HepG2 (cell line): Measurements from ENCODE around the gene SLC50A1. TPM values are rescaled to one million over a fixed set of nuclear protein-coding genes. Genes with fewer than 3 reads are reported as not detected.

Source experiments
- ATM ChIP-seq: fragments of 450-650 bp; IDR thresholded peaks from 2 replicates; pipeline ENCODE4 v1.7.1; 2017; ENCODE audit warnings: mild to moderate bottlenecking, borderline replicate concordance
- DNMT1 ChIP-seq: sonication (generic); formaldehyde crosslinking; IDR thresholded peaks from 2 replicates; pipeline ENCODE4 v1.5.1; 2020; ENCODE audit warnings: mild to moderate bottlenecking, missing genetic modification reagents
- ETV6 ChIP-seq: sonication (generic); formaldehyde crosslinking; conservative IDR thresholded peaks from 2 replicates; pipeline ENCODE4 v1.4.0; 2020; ENCODE audit warnings: missing genetic modification reagents
- HIVEP1 ChIP-seq: sonication (generic); formaldehyde crosslinking; IDR thresholded peaks from 2 replicates; pipeline ENCODE4 v1.4.0; 2020; ENCODE audit warnings: mild to moderate bottlenecking, missing genetic modification reagents
- NFRKB ChIP-seq: fragments of 450-650 bp; IDR thresholded peaks from 2 replicates; pipeline ENCODE4 v1.6.1; 2017
- NONO ChIP-seq, 2 experiments: fragments of 450-650 bp in 1 of 2; sonication (generic) in 1 of 2; formaldehyde crosslinking in 1 of 2; IDR thresholded peaks in 1 of 2; conservative IDR thresholded peaks in 1 of 2; 2 replicates each; pipeline versions ENCODE4 v1.6.1 to v1.8.0; 2017 to 2022; ENCODE audit warnings: mild to moderate bottlenecking in 1 of 2, missing genetic modification reagents in 1 of 2, moderate library complexity in 1 of 2
- SIN3A ChIP-seq: IDR thresholded peaks from 2 replicates; pipeline ENCODE4 v1.6.1; 2011; ENCODE audit warnings: low read depth, mild to moderate bottlenecking, control low read depth, low read length, borderline replicate concordance
- ZBTB21 ChIP-seq: sonication (generic); formaldehyde crosslinking; IDR thresholded peaks from 2 replicates; pipeline ENCODE4 v1.4.0; 2020; ENCODE audit warnings: missing genetic modification reagents
- ZBTB38 ChIP-seq: sonication (generic); formaldehyde crosslinking; IDR thresholded peaks from 2 replicates; pipeline ENCODE4 v1.5.1; 2020; ENCODE audit warnings: mild to moderate bottlenecking, missing genetic modification reagents
- ZNF17 ChIP-seq: sonication (generic); formaldehyde crosslinking; IDR thresholded peaks from 2 replicates; pipeline ENCODE4 v1.5.0; 2020; ENCODE audit warnings: mild to moderate bottlenecking, missing genetic modification reagents
- ZNF326 ChIP-seq: sonication (generic); formaldehyde crosslinking; IDR thresholded peaks from 2 replicates; pipeline ENCODE4 v1.4.0; 2020; ENCODE audit warnings: missing genetic modification reagents, borderline replicate concordance
- ZNF549 ChIP-seq: sonication (generic); formaldehyde crosslinking; IDR thresholded peaks from 2 replicates; pipeline ENCODE4 v1.5.0; 2020; ENCODE audit warnings: missing genetic modification reagents
- ZNF619 ChIP-seq: sonication (generic); formaldehyde crosslinking; IDR thresholded peaks from 2 replicates; pipeline ENCODE4 v1.4.0; 2020; ENCODE audit warnings: mild to moderate bottlenecking, missing genetic modification reagents
- ZNF672 ChIP-seq: sonication (generic); formaldehyde crosslinking; IDR thresholded peaks from 2 replicates; pipeline ENCODE4 v1.8.1; 2022; ENCODE audit warnings: missing genetic modification reagents
- ZSCAN22 ChIP-seq: sonication (generic); formaldehyde crosslinking; IDR thresholded peaks from 2 replicates; pipeline ENCODE4 v1.4.0; 2020; ENCODE audit warnings: mild to moderate bottlenecking, missing genetic modification reagents
- polyA plus RNA-seq, 8 experiments: library from polyadenylated mRNA; depleted of rRNA in 3 of 8; stranded (reverse) in 7 of 8; unstranded in 1 of 8; fragments of >200 nt; fragmentation: Illumina TruSeq in 4 of 8; extraction: Trizol in 4 of 8; gene quantifications; 2 replicates each; pipeline versions ENCODE4 v1.2.1 to v1.2.3, GENCODE V29; 2011 to 2016; ENCODE audit warnings: low read depth in 4 of 8, missing spikeins in 1 of 8, mixed read lengths in 1 of 8; ENCODE audit not compliant: insufficient read depth in 1 of 8
- total RNA-seq, 5 experiments: library from RNA; depleted of rRNA; stranded (reverse); fragments of >200 nt; fragmentation: Illumina TruSeq; extraction: Trizol; gene quantifications; 2 replicates each; pipeline ENCODE4 v1.2.3, GENCODE V29; 2016; ENCODE audit warnings: low read depth in 1 of 5
- TF ChIP-seq, protein P1 (sequence below): sonication (generic); formaldehyde crosslinking; IDR thresholded peaks from 2 replicates; pipeline ENCODE4 v1.5.0; 2020; ENCODE audit warnings: missing genetic modification reagents, mild to moderate bottlenecking, borderline replicate concordance
- TF ChIP-seq, protein P2 (sequence below): sonication (generic); formaldehyde crosslinking; IDR thresholded peaks from 2 replicates; pipeline ENCODE4 v1.4.0; 2020; ENCODE audit warnings: missing genetic modification reagents, borderline replicate concordance
- TF ChIP-seq, protein P3 (sequence below): sonication (generic); formaldehyde crosslinking; conservative IDR thresholded peaks from 2 replicates; pipeline ENCODE4 v1.8.0; 2022; ENCODE audit warnings: missing genetic modification reagents
- TF ChIP-seq, protein P4 (sequence below), 2 experiments: IDR thresholded peaks; 2 replicates each; pipeline ENCODE4 v1.6.1; 2011 to 2012; ENCODE audit warnings: low read length in 2 of 2, borderline replicate concordance in 1 of 2, low read depth in 1 of 2, mild to moderate bottlenecking in 1 of 2, moderate library complexity in 1 of 2

The SLC50A1 gene
- total and polyA plus RNA-seq, 2 of the 13 experiments (the other 11 are each of a cell fraction or from before 2014, with no cell fraction given) = 22.5 to 46.8 TPM

DNA sequence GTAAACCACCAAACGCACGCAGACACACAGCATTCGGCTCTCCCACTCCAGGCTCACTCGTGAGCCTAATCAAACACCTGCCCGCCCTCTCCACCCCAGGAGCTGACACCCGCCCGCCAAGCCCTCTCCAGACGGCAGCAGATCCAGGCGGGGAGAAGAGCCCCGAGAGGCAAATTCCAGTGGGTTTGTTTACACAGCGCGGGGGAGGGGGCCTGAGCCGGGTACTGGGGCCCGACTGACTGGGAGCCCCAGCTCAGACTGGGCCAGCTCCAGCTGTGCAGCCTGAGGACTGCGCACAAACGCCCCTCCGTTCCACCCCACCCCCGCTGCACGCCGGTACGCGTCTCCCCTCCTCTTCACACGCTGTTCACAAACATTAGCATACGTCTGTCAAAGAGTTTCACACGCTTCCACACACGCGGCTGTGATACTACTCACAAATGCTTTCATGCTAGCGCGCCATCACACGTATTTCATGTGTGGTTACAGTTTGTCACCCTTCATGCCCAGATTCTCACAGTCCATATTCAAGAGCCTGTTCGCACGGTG, 9.0 kb upstream of the SLC50A1 start (continued):
- TF ChIP-seq NFRKB (no peak), ATM (no peak), NONO (IDR thresholded peaks at IDR 0.05) (no peak), NONO (CRISPR knock-in tag; conservative IDR thresholded peaks at IDR 0.05) (no peak), ZSCAN22 (CRISPR knock-in tag) (0 out of 2 replicates have a peak, but pooled peaks have one; percentile 64), ZNF672 (CRISPR knock-in tag) (0 out of 2 replicates have a peak, but pooled peaks have one; percentile 9), ETV6 (CRISPR knock-in tag) (no peak), ZBTB21 (CRISPR knock-in tag) (no peak), ZBTB38 (CRISPR knock-in tag) (no peak), HIVEP1 (CRISPR knock-in tag) (no peak), ZNF326 (CRISPR knock-in tag) (no peak), ZNF619 (no peak), SIN3A (no peak; the same call in 1 of the 2 replicates), ZNF17 (CRISPR knock-in tag) (no peak), ZNF549 (CRISPR knock-in tag) (no peak), DNMT1 (CRISPR knock-in tag) (0 out of 2 replicates have a peak, but pooled peaks have one; percentile 67)
- TF ChIP-seq, protein P1, sequence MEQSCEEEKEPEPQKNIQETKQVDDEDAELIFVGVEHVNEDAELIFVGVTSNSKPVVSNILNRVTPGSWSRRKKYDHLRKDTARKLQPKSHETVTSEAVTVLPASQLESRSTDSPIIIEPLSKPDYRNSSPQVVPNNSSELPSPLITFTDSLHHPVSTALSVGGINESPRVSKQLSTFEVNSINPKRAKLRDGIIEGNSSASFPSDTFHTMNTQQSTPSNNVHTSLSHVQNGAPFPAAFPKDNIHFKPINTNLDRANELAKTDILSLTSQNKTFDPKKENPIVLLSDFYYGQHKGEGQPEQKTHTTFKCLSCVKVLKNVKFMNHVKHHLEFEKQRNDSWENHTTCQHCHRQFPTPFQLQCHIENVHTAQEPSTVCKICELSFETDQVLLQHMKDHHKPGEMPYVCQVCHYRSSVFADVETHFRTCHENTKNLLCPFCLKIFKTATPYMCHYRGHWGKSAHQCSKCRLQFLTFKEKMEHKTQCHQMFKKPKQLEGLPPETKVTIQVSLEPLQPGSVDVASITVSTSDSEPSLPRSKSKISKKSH (CRISPR knock-in tag) = 0 out of 2 replicates have a peak, but pooled peaks have one; percentile 11
- TF ChIP-seq, protein P2, sequence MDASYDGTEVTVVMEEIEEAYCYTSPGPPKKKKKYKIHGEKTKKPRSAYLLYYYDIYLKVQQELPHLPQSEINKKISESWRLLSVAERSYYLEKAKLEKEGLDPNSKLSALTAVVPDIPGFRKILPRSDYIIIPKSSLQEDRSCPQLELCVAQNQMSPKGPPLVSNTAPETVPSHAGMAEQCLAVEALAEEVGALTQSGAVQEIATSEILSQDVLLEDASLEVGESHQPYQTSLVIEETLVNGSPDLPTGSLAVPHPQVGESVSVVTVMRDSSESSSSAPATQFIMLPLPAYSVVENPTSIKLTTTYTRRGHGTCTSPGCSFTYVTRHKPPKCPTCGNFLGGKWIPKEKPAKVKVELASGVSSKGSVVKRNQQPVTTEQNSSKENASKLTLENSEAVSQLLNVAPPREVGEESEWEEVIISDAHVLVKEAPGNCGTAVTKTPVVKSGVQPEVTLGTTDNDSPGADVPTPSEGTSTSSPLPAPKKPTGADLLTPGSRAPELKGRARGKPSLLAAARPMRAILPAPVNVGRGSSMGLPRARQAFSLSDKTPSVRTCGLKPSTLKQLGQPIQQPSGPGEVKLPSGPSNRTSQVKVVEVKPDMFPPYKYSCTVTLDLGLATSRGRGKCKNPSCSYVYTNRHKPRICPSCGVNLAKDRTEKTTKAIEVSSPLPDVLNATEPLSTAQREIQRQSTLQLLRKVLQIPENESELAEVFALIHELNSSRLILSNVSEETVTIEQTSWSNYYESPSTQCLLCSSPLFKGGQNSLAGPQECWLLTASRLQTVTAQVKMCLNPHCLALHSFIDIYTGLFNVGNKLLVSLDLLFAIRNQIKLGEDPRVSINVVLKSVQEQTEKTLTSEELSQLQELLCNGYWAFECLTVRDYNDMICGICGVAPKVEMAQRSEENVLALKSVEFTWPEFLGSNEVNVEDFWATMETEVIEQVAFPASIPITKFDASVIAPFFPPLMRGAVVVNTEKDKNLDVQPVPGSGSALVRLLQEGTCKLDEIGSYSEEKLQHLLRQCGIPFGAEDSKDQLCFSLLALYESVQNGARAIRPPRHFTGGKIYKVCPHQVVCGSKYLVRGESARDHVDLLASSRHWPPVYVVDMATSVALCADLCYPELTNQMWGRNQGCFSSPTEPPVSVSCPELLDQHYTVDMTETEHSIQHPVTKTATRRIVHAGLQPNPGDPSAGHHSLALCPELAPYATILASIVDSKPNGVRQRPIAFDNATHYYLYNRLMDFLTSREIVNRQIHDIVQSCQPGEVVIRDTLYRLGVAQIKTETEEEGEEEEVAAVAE (CRISPR knock-in tag) = no peak
- TF ChIP-seq, protein P3, sequence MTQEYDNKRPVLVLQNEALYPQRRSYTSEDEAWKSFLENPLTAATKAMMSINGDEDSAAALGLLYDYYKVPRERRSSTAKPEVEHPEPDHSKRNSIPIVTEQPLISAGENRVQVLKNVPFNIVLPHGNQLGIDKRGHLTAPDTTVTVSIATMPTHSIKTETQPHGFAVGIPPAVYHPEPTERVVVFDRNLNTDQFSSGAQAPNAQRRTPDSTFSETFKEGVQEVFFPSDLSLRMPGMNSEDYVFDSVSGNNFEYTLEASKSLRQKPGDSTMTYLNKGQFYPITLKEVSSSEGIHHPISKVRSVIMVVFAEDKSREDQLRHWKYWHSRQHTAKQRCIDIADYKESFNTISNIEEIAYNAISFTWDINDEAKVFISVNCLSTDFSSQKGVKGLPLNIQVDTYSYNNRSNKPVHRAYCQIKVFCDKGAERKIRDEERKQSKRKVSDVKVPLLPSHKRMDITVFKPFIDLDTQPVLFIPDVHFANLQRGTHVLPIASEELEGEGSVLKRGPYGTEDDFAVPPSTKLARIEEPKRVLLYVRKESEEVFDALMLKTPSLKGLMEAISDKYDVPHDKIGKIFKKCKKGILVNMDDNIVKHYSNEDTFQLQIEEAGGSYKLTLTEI (CRISPR knock-in tag) = no peak
- TF ChIP-seq, protein P4, sequence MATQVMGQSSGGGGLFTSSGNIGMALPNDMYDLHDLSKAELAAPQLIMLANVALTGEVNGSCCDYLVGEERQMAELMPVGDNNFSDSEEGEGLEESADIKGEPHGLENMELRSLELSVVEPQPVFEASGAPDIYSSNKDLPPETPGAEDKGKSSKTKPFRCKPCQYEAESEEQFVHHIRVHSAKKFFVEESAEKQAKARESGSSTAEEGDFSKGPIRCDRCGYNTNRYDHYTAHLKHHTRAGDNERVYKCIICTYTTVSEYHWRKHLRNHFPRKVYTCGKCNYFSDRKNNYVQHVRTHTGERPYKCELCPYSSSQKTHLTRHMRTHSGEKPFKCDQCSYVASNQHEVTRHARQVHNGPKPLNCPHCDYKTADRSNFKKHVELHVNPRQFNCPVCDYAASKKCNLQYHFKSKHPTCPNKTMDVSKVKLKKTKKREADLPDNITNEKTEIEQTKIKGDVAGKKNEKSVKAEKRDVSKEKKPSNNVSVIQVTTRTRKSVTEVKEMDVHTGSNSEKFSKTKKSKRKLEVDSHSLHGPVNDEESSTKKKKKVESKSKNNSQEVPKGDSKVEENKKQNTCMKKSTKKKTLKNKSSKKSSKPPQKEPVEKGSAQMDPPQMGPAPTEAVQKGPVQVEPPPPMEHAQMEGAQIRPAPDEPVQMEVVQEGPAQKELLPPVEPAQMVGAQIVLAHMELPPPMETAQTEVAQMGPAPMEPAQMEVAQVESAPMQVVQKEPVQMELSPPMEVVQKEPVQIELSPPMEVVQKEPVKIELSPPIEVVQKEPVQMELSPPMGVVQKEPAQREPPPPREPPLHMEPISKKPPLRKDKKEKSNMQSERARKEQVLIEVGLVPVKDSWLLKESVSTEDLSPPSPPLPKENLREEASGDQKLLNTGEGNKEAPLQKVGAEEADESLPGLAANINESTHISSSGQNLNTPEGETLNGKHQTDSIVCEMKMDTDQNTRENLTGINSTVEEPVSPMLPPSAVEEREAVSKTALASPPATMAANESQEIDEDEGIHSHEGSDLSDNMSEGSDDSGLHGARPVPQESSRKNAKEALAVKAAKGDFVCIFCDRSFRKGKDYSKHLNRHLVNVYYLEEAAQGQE (IDR thresholded peaks at IDR 0.05; ENCODE audit: borderline replicate concordance in 1 of 2, low read depth in 1 of 2, low read length in 2 of 2) = peak in 1 of 2 experiments; percentile 23; a peak in 1 of 4 replicates
